GM18870 (cell line): ENCODE results near the gene TLL2.

Experiments used
- ATAC-seq: cut with Tn5 transposase; IDR thresholded peaks from one replicate; pipeline ENCODE4 v1.9.1; 2021; ENCODE audit warnings: moderate library complexity; ENCODE audit not compliant: unreplicated experiment

TLL2 gene

GRCh38 chr10:96468845-96469244, 44.9 kb downstream of the TLL2 start:
- no peak for ATAC-seq

- no peak for ATAC-seq
These were observed 48.1 kb downstream of the TLL2 start for GRCh38 chr10:96465599-96465998.

GRCh38 chr10:96463562-96463961, 50.2 kb downstream of the TLL2 start:
- ATAC-seq = no peak

GRCh38 chr10:96462606-96463151, 51.0 kb downstream of the TLL2 start:
- ATAC-seq = no peak

GRCh38 chr10:96460316-96460715, 53.4 kb downstream of the TLL2 start:
- no peak for ATAC-seq

GRCh38 chr10:96457341-96457740, 56.4 kb downstream of the TLL2 start:
- no peak for ATAC-seq

GRCh38 chr10:96456296-96456840, 57.4 kb downstream of the TLL2 start:
- ATAC-seq = no peak

DNA sequence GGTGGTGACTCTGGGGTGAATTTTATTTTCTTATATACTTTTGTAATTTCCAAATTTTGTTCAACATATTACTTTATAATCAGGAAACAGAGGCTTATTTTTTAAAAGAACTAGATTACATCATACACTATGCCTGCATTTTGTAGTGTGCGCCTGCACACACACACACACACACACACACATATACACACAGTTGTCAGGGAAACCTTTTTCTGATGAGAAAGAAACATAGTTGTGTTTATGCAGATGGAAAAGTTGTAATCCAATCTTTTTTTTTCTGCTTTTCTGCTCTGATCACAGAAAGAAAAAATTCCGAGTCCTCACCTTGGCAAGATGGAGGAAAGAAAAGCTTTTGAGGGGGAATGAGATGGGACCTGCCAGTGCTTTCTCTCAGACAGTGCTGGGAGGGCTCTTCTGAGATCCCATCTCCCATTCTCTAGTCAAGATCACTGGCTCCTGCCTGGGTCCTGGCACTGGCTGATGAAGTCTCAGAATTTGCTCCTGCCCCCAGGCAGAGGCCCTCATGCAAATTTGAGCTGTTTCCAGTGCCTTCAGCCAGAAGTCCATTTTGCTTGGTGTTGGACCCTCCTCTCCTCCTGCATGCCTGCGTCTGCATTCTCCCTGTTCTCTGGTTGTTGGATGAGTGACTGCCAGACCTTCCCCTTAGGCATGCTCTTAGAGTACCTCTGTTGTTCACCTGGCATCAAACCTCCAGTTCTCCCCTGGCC, 59.7 kb downstream of the TLL2 start:
- no peak for ATAC-seq

GRCh38 chr10:96452494-96453153, 61.1 kb downstream of the TLL2 start:
- no peak for ATAC-seq

DNA sequence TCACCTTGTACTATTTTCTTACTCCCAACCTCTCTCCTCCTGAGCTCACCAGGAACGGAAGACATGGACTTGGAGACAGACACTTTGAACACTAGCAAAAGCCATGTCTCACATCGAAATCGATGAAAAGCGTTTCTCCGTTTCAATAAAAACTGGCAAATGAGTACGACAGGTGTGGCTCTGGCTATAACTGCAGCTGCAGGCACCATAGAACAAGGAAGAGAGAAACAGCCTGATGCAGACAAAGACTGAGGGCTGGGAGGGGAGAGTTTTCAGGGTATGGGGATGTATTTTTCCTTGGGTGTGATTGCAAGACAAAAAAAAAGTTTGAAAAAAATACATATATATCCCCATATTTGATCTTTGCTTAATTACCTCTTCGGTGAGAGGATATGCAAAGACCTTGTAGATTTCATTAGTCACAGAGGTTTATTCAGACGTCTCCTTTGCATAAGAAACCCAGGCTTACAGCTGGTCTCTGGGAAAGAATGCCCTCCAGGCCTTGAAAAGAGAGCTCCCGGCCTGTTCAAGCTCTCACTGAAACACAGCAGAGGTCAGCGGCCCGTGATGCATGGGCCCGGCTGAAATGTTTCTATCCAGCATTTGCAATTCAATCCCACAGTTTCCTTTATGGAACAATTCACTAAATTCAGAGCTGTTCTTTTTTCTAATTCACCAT, 63.1 kb downstream of the TLL2 start:
- ATAC-seq = no peak

GRCh38 chr10:96448558-96448957, 65.2 kb downstream of the TLL2 start:
- ATAC-seq = no peak

GRCh38 chr10:96448021-96448457, 65.7 kb downstream of the TLL2 start:
- no peak for ATAC-seq

DNA sequence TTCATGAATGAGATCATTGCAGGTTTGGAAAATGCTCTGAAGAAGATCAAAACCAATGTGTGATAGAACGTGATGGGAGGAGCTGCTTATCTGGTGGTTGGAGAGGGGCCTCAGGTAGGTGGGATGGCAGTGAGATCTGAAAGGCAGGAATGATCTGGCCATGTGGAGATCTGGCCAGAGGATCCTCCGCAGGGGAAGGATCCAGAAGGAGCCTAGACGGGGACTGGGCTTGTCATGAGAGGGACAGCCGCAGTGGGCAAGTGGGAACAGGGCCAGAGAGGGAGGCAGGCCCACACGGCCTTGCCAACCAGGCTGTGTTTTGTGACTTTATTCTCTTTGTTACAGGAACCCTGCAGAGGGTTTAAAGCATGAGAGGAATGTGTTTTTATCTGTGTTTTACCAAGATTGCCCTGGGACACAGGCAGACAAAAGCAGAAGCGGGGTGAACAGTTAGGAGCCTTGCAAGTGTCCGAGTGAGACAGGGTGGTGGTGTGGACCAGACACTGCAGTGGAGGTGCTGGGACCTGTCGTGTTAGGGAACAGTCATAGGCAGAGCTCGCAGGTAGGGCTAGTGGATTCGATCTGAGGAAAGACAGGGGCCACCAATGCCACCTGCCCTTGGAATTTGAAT, 66.6 kb downstream of the TLL2 start:
- ATAC-seq = no peak

DNA sequence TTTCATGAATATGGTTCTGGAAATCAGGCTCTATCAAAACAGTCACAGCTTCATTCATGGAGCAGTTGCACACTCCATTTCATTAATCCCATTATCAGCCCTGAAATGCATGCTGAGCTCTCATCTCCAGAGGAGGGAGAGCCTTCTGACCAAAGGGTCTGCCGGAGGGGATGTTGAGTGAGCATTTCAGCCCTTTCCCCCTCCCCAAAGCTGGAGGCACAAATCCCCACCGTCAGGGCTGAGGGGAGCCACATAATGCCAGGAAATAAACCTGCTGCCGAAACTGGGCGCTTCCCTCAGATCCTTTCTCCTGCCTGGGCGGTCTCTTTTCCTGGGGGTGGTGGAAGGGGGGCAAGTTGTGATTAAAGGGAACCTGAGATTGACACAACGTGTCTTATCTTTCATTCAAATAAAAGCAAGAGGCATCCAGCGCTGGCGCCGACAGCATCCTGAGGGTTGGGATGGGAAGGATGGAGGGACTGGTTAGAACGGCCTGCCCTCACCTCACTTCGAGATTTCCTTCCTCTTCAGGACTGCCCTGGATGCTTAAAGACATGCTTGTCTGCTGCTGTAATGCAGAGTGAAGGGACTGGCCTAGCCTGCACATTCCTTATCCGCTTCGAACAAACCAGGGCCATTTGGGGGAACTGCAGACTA, 71.6 kb downstream of the TLL2 start:
- ATAC-seq = no peak

- no peak for ATAC-seq
These were observed 72.3 kb downstream of the TLL2 start for GRCh38 chr10:96441322-96441885.

DNA sequence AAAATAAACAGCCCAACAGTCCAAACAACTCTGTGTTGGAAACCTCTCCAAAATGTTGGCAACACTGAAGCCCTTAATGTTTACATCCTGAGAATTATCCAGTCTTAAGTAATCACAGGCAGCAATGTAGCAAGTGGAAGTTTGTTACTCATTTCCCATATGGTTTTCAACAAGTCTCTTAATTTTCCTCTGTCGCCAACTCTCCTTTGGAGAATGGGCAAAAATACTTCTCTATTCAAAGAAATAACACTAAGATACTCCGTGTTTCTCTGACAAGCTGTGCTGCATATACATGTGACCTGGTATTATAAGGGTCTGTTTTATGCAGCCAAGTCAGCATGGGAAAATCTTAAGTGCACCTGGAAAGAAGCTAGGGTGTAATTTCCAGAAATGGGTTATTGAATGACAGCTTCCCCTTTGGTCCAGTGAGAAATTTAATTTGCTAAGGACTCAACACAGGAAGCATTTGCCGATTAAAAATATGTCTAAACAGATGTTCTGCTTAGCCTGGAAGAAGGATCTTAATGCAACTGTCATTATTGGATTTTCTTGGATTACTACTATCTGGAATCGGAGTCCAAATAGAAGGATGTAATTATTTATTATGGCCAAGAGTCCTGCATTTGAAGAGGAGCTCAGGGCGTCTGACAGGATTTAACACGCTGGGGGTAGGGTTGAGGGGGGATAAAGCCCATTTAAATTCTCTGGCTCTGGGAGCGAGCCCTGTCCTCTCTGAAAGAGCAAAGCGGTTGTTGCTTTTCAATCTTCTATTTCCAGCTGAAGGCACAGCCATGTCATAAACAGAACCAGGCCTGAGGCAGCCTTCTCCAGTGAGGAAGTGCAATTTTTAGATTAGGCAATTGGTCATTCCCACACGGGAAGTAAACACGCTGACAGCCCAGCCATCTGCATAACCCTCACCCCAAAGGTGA, 73.1 kb downstream of the TLL2 start:
- no peak for ATAC-seq

DNA sequence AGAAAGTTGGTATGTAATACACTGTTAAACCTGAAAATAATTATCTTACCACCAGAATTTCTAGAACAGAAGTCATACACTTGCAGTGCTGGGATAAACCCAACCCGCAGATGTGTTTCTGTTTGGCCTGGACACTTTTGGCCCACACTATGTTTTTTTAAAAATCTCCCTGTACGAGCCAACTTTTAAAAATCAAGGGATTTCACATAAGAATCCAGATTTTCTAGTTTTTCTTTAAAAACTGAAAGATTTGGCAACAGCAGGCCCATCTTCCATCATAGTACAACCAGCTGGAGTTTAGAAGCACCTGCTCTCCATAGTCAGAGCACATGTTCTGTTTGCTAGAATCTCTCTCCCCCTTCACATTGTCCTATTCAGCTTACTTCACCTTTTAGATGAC, 74.0 kb downstream of the TLL2 start:
- ATAC-seq = no peak

GRCh38 chr10:96436035-96436434, 77.7 kb downstream of the TLL2 start:
- no peak for ATAC-seq
